Measurements from ENCODE around the gene CCDC63.
A peak's percentile ranks its signal among the peaks of the same experiment; 100 is the strongest.

Gene CCDC63

GRCh38 chr12:110933326-110933974, 86.7 kb downstream of the CCDC63 start:
- TF ChIP-seq CTCF (IDR thresholded peaks at IDR 0.05; ENCODE audit: low read depth, low read length), result no peak
- in situ Hi-C loops (cut with HindIII; ENCODE audit: low sequenced_read_pairs), result no loop called here
- no peak for DNase-seq (ENCODE audit: low read depth, low spot score)
- H3K4me3 ChIP-seq (ENCODE audit: low read depth, low read length), result no peak overlapping the region

GRCh38 chr12:110934093-110934852, 87.5 kb downstream of the CCDC63 start:
- DNase-seq (ENCODE audit: low read depth, low spot score), result no peak
- TF ChIP-seq CTCF (IDR thresholded peaks at IDR 0.05; ENCODE audit: low read depth, low read length), result no peak
- in situ Hi-C loops (cut with HindIII; ENCODE audit: low sequenced_read_pairs), result no loop called here
- no peak overlapping the region for H3K4me3 ChIP-seq (ENCODE audit: low read depth, low read length)

- H3K4me3 ChIP-seq (ENCODE audit: low read depth, low read length), result no peak overlapping the region
- no peak for TF ChIP-seq CTCF (IDR thresholded peaks at IDR 0.05; ENCODE audit: low read depth, low read length)
- in situ Hi-C loops (cut with HindIII; ENCODE audit: low sequenced_read_pairs), result no loop called here
- no peak for DNase-seq (ENCODE audit: low read depth, low spot score)
Observed at GRCh38 chr12:110935588-110935987, 88.8 kb downstream of the CCDC63 start.

GRCh38 chr12:110936367-110937103, 89.7 kb downstream of the CCDC63 start:
- no peak for TF ChIP-seq CTCF (IDR thresholded peaks at IDR 0.05; ENCODE audit: low read depth, low read length)
- in situ Hi-C loops (cut with HindIII; ENCODE audit: low sequenced_read_pairs), result no loop called here
- H3K4me3 ChIP-seq (ENCODE audit: low read depth, low read length), result no peak overlapping the region
- no peak for DNase-seq (ENCODE audit: low read depth, low spot score)

GRCh38 chr12:110937104-110937641, 90.4 kb downstream of the CCDC63 start:
- in situ Hi-C loops (cut with HindIII; ENCODE audit: low sequenced_read_pairs), result no loop called here
- peak; percentile 34 for DNase-seq (ENCODE audit: low read depth, low spot score)
- peak; percentile 98 for TF ChIP-seq CTCF (IDR thresholded peaks at IDR 0.05; ENCODE audit: low read depth, low read length)

GRCh38 chr12:110940296-110940695, 93.5 kb downstream of the CCDC63 start:
- DNase-seq (ENCODE audit: low read depth, low spot score), result no peak
- in situ Hi-C loops (cut with HindIII; ENCODE audit: low sequenced_read_pairs), result no loop called here

More at GRCh38 chr12:110937104-110937641, 90.4 kb downstream of the CCDC63 start:
- H3K4me3 ChIP-seq (ENCODE audit: low read depth, low read length), result no peak overlapping the region

More at GRCh38 chr12:110940296-110940695, 93.5 kb downstream of the CCDC63 start:
- no peak overlapping the region for H3K4me3 ChIP-seq (ENCODE audit: low read depth, low read length)
- no peak for TF ChIP-seq CTCF (IDR thresholded peaks at IDR 0.05; ENCODE audit: low read depth, low read length)
